DOHH2 (cell line): ENCODE measurements around the gene ZNF443.

Source experiments
- EZH2phosphoT487 ChIP-seq: fragments of 200-600 bp; sonication (generic); IDR thresholded peaks from 2 replicates; pipeline ENCODE4 v1.6.1; 2017; ENCODE audit warnings: borderline replicate concordance, mild to moderate bottlenecking, antibody characterized with exemption, low read length, moderate library complexity, mixed read lengths
- TF ChIP-seq, protein P1 (sequence below): fragments of 200-600 bp; sonication (generic); IDR thresholded peaks from one replicate; pipeline ENCODE4 v1.5.1; 2014; ENCODE audit warnings: antibody characterized with exemption, mild to moderate bottlenecking, low read depth, low read length; ENCODE audit not compliant: poor library complexity, severe bottlenecking

DNA sequence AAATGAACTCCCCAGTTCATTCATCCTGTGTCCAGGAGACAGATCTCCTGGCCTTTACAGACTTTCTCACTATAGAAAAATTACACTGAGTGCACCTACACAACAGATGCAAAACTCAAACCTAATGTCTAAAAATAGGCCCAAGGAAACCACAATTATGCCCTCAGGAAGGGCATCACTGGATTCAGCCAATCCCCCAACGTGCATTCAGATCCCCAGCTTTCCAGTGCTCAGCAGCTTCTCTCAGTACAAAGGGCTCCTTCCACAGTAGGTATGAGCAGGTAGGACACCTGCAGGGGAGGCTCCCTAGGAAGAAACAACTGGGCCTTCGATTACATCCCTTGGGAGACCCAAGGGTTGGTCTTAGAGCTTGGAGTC lies 41.7 kb upstream of the ZNF443 start:
- TF ChIP-seq, protein P1, sequence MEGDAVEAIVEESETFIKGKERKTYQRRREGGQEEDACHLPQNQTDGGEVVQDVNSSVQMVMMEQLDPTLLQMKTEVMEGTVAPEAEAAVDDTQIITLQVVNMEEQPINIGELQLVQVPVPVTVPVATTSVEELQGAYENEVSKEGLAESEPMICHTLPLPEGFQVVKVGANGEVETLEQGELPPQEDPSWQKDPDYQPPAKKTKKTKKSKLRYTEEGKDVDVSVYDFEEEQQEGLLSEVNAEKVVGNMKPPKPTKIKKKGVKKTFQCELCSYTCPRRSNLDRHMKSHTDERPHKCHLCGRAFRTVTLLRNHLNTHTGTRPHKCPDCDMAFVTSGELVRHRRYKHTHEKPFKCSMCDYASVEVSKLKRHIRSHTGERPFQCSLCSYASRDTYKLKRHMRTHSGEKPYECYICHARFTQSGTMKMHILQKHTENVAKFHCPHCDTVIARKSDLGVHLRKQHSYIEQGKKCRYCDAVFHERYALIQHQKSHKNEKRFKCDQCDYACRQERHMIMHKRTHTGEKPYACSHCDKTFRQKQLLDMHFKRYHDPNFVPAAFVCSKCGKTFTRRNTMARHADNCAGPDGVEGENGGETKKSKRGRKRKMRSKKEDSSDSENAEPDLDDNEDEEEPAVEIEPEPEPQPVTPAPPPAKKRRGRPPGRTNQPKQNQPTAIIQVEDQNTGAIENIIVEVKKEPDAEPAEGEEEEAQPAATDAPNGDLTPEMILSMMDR = no peak
- no peak for TF ChIP-seq EZH2phosphoT487
